NCI-H1105 treated with DMSO at 0.1 percent for 48 hours (cell line): Measurements from ENCODE around the gene TENM3.
A peak's percentile ranks its signal among the peaks of the same experiment; 100 is the strongest.

Experiments used
- DNase-seq: peaks from one replicate; lab custom pipeline; 2025; lab: John Stamatoyannopoulos, UW

Gene TENM3

DNA sequence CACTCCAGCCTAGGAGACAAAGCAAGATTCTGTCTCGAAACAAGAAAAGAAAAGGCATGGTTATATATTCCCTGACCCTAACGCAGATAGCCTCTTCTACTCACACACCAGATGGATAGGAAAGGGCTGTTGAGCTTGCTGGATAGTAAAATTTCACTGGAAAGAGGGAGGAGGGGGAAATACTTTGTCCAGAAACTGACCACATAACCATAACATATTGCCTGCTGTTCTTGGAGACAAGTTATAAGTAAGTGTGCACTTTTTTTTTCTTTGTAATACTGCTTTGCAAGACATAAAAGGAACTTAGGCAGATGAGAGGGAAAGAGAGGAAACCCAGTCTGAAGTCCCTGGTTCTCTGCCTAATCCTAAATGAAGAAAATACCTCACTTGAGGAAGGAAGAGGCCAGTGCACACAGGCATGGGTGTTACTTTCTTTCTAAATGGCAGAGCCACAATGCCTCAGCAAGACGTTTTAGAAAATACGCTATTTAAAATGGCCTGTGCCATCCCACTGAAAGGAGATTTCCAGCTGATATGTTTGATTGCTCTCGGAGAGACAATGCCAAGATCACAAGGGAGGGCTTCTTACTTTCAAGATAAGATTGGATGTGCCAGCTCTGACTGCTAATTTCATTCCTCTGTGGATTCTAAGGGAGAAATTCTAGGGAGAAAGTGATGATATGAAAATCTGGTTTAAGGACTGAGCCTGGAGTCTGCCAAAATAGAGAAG is 533.3 kb downstream of the TENM3 start:
- no peak for DNase-seq

DNA sequence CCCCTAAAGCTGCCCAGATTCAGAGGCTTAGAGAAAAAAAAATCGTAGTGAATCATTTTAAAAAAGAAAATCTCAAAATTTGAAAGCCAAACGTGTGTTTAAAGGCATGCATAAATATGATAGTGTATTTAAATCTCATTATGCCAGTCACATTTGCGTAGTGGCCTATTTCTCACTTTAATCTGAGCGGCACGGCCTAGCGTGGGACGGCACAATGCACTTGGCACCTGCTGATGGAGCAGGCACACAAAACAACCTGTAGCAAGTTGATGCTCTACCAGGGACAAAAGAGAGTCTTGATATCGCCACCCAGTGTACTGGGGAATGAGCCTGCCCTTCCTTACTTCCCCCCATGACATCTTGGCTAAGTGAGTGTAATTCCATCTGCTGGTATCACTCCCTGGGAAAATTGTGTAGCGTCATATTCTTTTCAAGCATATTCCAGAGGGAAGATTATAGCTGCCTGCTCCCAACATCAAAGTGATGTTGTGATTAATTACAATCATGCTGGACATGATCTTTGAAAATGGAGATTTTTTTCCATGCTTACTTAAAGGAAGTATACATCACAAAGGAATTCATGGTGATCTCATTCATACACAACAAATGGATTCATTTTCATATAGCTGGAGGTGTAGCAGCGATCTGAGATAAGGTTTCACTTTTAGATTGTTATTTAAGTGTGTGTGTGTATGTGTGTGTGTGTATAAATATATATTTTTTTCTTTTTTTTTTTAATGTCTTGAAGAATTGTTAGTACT is 535.2 kb downstream of the TENM3 start:
- DNase-seq: no peak

DNA sequence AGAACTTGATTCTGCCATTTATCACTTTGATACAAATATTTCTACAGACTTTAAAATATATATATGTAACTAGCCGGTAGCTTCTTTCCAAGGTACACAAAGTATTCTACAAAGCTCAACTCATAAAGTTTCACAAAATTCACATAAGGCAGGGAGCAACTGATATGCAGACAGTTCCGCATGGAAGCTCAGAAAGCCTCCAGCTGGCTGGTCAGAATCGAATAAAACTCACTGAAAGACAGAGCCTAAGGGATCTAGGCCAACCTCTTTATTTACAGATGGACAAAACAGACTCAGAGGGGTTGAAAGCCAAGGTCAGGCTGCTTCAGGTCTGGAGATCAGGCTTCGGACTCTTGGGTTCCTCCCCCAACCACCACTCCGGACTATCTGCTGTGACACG is 543.8 kb downstream of the TENM3 start:
- DNase-seq: no peak

DNA sequence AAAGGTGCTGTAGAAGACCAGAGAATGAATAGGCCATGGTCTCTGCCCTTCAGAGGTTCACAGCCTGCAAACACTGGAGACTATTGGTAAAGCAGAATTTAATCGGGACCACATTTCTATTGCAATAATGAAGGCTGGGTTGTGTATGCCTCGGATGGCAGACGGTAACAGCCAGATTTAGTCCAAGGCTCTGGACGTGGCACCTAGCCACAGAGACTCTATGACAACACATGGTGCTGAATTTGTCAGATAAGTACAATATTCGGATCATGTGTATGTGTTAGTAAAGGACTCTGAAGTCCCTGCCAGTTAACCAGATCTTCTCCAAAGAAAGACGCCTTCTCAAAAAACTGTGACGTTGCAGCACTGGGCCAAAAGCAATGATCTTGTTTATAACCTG is 545.0 kb downstream of the TENM3 start:
- no peak for DNase-seq

DNA sequence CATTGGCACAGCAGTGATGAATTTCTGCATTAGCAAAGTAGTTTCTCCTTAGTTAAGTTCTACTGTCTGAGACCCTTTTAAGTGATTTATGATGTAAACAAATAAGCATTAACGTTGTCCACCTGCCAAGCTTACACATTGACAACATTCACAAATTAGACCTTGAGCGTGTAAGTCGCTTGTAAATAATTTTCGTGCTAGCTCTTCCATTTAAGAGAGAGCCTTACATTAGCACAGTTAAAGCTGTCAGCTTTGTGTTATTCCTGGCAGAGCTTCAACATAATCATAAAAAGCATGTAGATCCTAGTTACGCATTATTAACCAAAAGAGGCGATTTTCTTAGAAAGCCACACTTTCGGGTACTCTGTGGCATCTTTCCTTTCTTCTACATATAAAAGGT is 546.3 kb downstream of the TENM3 start:
- peak; percentile 54 for DNase-seq

DNA sequence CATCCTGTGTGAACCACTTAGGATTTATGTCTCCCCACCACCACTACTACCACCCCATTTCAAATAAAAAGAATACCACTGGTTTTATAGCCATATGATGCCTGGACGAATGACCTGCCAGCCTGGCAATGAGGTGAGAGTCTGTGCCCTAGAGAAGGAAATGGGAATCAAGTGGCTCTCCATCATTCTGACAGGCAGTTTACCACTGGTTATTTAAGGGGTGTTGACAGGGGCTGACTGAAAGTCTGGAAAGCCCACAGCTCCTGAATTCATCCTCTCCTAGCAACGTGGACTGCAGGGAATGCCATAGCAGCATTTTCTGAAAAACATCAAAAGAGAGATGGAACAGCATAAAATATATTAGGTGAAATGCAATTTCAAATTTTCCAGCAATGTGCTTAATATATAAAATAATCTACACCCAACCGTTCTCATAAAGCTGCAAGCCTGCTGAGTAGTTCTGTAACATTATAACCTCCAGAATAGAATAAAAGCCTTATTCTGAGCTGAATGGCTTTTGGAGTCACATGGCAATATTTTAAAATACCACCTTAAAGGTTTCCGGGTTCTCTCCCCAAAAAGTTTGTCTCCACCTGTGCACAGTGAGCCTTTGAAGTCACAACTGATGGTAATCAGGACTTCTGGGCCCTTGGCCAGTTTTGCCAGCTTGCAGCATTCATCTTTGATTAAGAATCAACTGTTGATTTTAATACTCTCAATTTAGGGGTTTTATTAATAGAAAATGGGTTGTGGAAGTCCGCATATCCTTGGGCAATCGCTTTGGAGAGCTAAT is 552.4 kb downstream of the TENM3 start:
- DNase-seq: peak; percentile 50

DNA sequence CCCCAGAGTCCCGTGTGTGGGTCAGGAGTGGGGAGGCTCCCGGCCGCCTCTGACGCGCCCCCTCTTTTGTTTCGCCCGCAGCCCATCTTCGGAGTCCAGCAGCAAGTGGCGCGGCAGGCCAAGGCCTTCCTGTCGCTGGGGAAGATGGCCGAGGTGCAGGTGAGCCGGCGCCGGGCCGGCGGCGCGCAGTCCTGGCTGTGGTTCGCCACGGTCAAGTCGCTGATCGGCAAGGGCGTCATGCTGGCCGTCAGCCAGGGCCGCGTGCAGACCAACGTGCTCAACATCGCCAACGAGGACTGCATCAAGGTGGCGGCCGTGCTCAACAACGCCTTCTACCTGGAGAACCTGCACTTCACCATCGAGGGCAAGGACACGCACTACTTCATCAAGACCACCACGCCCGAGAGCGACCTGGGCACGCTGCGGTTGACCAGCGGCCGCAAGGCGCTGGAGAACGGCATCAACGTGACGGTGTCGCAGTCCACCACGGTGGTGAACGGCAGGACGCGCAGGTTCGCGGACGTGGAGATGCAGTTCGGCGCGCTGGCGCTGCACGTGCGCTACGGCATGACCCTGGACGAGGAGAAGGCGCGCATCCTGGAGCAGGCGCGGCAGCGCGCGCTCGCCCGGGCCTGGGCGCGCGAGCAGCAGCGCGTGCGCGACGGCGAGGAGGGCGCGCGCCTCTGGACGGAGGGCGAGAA is 556.5 kb downstream of the TENM3 start:
- no peak for DNase-seq

DNA sequence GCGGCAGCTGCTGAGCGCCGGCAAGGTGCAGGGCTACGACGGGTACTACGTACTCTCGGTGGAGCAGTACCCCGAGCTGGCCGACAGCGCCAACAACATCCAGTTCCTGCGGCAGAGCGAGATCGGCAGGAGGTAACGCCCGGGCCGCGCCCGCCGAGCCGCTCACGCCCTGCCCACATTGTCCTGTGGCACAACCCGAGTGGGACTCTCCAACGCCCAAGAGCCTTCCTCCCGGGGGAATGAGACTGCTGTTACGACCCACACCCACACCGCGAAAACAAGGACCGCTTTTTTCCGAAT is 557.0 kb downstream of the TENM3 start:
- no peak for DNase-seq

DNA sequence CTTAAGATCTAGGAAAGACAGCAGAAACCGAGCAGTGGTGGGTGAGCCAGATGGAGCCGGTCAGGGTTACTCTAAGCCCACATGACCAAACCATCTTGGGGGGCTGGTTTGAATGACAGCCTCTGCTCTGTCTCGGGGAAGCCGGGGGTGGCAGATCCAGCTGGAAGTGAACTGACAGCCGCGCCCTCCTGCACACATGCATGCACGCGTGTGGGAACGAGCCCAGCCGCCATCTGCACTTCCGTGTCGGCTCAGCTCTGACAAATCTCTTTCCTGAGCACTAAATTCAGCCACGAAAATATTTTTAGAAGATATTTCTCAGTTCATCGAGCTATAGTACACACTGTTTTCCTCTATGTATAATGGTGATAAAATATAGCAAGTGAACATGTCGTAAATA is 558.4 kb downstream of the TENM3 start:
- DNase-seq: no peak

DNA sequence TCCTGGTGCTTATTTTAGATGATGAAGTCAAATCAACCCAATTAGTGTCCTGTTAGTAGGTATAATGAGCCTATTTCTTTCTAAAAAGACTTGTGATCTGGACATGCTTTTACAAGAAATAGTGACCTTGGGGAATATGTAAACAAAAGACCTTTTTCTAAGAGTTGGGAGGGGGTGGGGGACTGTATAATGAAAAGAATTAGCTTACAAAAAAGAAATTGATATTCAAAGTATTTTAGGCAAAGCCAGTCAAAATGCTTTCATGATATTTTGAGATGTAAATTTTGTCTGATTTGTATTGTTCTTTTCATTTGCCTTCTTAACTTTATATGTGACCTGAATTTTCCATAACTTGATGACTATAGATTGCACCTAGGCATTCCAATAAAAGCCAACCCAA is 559.4 kb downstream of the TENM3 start:
- DNase-seq: no peak

DNA sequence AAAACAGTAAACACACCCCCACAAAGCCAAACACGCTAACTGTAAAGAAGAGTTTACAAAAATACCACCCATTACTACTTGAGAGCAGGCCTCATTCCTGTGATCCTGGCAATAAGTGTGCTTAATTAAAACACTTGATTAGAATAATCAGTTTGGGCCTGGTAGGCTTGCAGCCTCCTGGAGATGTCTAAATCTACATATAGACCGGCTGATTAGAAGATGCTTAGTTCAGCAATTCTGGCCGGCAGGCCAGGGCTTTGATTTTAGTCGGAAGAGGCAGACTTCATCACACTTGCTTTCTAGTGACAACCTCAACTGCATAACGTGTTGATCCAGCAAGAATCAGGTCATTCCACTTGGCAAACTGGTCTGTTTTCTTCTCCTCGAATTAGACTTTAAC is 560.0 kb downstream of the TENM3 start:
- no peak for DNase-seq

DNA sequence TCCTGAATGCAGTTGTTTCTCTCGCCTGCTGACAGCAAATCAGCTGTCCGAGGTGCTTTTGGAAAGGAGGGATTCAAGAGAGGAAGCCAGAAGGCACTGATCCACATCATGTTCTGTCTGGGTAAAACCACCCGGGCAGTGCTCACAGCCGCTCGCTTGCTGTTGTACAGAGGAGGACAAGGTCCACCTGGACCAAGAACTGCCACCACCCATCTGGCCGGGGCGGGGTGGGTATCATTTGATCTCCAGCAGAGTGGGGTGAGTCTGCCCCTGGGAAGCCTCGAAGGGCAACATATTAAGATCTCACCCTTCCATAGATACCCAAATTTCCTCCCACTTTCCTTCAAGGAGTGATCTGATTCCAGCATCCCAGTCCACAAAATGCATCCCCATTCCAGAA is 560.9 kb downstream of the TENM3 start:
- no peak for DNase-seq

DNA sequence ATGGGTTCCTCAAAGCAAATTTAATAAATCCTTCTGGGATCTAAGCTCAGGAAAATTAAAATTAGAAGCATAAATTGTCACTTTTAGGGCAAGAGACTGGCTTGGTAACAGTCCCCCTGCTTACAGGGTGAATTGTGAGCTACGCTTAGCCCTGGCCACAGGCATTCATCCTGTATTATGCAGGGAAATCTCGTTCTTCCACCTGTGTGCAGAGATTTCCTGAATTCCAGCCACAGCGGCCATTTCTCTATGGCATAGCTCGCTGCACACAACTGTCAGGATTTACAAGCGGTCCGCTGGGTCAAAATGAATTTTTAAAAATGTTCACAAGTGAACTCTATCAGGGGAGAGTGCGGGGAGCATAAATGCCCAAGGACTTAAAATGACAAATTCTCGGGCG is 562.1 kb downstream of the TENM3 start:
- no peak for DNase-seq

DNA sequence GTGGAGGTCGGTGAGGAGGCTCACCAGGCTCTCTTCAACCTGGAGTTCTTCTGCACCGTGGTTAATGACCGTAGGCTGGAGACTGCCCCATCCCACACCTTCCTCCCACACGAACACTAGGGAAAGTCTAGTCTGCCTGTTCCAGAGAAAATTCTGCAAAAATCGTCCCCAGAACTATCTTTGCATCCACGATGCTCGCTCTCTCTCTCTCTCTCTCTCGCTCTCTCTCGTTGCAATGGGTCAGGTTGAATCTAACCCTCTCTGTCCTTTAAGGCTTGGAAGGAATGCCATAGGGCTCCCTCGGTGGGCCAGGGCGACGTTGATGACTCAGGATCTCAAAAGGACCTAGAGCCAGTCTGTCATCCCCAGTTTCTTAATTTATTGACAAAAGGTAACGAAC is 562.5 kb downstream of the TENM3 start:
- DNase-seq: no peak

DNA sequence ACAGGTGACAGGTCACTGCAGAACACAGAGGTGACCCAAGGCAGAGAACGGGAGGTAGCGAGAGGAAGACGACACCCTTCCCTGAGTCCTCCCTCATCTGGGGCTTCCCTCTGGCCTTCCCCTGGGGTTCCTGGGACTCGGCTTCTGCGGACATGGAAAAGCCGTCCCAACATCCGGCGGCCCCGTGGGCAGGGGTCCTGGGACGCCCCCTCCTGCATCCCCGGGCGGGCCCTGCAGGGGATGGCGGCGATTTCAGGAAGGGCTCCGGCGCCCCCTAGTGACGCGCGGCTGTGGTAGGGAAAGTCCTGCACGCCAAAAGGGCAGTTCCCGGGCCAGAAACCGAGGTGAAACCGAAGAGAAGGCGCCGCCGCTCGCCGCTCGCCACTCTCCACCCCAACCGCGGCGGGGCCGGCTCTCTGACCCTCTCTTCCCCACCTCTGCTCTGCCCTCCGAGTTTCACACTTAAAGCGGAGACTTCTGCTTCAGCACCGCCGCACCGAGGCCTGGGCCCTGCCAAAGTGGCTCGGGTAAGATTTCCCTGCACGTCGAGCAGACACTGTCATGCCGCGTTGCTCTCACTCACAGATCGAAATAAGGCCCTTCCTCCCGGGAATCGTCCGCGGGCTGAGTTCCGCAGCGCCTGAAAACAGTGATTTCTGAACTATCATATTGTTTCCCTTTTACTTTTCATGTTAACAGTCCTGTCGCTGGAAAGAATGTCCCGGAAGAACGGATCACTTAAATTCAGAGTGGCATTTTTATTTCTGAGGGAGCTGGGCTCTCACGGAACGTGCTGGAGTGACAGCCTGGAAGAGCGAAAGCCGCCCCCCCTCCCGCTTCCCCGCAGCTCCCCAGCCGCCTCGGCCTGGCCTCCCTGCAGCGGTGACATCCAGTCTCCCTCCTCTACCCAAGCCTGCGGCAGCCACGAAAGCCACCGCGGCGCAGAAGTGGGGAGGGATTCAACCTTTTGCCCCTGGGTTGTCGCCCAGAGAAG is 563.4 kb downstream of the TENM3 start:
- peak; percentile 49 for DNase-seq

DNA sequence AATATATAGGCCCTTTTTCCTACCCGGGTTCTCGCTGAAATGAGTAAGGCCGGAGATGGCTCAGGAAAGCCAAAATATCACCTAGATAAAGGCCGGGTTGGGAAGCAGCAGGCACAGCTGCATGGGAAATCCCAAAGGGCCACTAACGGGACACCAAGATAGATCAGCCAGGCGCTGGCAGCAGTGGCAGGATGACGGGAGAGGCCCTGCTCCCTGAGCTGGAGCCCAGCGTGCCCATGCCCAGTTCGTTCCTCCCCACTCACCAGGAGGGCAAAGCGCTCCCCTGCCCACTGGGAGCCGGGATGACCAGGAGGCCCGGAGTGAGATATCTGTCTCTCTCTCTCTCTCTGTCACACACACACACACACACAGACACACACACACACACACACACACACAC is 564.1 kb downstream of the TENM3 start:
- no peak for DNase-seq

DNA sequence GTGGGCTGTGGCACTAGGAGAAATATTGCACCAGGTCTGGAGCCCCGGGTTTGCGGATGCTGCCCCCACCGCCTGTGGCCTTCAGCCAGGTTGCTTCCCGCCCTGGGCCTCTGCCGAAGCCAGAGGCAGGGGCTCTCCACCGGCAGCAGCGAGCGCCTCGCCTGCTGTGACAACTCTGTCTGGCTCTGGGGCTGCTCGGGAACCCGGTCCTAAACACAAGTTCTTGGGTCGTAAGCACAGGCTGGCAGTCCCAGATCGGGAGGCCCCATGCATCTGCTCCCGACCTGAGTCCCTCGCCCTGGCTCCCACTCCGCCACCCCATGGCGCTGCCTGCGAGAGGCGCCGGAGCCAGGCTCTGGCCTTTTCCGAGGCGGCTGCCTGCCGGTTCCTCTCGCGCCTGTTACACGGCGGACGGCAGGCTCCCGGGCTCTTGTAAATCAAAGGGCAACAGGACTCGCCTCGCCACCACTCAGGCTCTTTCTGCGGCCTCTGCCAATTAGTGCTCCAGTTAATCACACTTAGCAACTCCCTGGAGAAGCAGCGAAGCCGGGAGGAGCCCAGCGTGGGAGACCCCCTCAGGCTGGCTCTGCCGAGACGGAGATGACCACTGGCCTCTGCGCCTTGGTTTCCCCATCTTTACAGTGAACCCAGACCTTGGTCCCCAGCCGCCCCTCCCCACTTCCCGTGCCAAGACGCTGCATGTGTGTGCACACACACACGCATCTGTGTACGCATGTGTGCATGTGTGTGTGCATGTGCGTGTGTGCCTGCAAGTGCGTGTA is 564.8 kb downstream of the TENM3 start:
- no peak for DNase-seq

DNA sequence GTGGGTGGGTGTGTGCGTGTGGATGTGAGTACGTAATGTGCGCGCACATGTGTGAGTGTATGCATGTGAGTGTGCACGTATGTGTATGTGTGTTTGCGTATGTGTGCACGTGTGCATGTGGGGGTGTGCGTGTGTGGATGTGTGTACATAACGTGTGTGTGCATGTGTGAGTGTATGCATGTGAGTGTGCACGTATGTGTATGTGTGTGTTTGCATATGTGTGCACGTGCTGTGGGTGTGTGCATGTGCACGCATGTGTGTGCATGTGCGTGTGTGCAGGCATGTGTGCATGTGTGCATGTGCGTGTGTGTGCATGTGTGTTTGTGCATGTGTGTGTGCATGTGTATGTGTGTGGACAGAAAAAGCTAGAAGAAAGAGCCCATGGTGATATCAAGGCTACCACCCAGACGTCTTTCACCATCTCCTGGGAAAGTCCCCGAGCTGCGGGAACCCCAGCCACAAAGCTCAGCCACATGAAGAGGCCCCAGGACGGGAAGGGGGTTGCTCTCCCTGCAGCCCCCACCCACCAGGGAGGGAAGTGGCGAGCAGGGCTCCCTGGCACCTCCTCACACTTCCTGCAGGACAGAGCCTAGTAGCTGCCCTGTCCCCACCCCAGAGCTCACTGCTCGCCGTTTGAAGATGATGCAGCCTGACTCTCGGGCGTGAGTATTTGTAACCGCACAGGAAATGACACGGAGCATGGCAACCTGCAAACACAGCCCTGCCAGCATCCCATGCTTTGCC is 565.6 kb downstream of the TENM3 start:
- DNase-seq: no peak

DNA sequence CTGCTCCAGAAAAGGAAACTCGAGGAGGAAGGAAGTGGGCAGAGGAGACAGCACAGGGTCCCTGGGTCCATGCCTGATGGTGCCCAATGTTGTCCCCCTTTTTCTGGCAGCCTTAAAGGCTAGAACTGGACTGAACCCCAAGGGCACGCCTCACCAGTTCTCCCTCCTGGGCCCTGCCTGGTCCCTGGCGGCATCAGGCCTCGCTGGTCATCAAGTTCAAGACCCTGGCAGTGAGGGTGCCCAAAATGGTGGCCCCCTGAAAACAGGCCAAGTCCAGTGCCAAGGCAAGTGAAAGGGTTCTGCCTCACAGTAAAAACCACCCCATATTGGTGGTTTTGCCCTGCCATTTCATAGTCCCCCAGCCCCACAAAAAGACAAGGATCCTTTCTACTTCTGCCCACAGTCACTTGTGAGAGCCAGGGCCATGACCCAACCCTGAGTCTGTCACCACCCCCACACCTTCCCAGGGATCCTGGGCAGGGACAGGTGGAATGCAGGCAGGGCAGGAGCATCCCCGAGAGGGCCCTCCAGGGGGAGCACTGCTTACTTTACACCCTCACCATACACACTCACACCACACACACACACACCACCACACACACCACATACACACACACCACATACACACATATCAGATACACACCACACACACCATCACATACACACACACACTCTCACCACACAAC is 566.4 kb downstream of the TENM3 start:
- DNase-seq: no peak
